Hepatocyte (in vitro differentiated cells): ENCODE measurements around the gene SLC43A1. TPM values are rescaled to one million over a fixed set of nuclear protein-coding genes. Genes with fewer than 3 reads are reported as not detected.

Source experiments
- DNase-seq: peaks from one replicate; pipeline ENCODE4 v3.0.0-alpha.2; 2016; ENCODE audit warnings: low spot score
- H2AFZ ChIP-seq: fragments of 200-600 bp; sonication (generic); 2 replicates; pipeline ENCODE4 v1.6.0; 2016; ENCODE audit warnings: antibody characterized with exemption, mild to moderate bottlenecking
- H3K27ac ChIP-seq: fragments of 200-600 bp; sonication (generic); 2 replicates; pipeline ENCODE4 v1.5.1; 2016; ENCODE audit warnings: mild to moderate bottlenecking
- H3K27me3 ChIP-seq: fragments of 200-600 bp; sonication (generic); 2 replicates; pipeline ENCODE4 v1.6.1; 2016
- H3K36me3 ChIP-seq: fragments of 200-600 bp; sonication (generic); replicated peaks from 2 replicates; pipeline ENCODE4 v1.5.1; 2016; ENCODE audit warnings: low read depth; ENCODE audit not compliant: insufficient read depth
- H3K4me1 ChIP-seq: fragments of 200-600 bp; sonication (generic); 2 replicates; pipeline ENCODE4 v1.5.1; 2016; ENCODE audit warnings: mild to moderate bottlenecking, moderate library complexity; ENCODE audit not compliant: insufficient read depth
- H3K4me2 ChIP-seq: fragments of 200-600 bp; sonication (generic); 2 replicates; pipeline ENCODE4 v1.6.0; 2016
- H3K4me3 ChIP-seq: fragments of 200-600 bp; sonication (generic); 2 replicates; pipeline ENCODE4 v1.5.1; 2016; ENCODE audit warnings: mild to moderate bottlenecking
- H3K79me2 ChIP-seq: fragments of 200-600 bp; sonication (generic); 2 replicates; pipeline ENCODE4 v1.6.0; 2017; ENCODE audit warnings: mild to moderate bottlenecking
- H3K9me2 ChIP-seq: fragments of 200-600 bp; sonication (generic); replicated peaks from 2 replicates; pipeline ENCODE4 v1.6.0; 2017; ENCODE audit warnings: mild to moderate bottlenecking; ENCODE audit not compliant: insufficient read depth
- H3K9me3 ChIP-seq: fragments of 200-600 bp; sonication (generic); 2 replicates; pipeline ENCODE4 v1.5.1; 2016; ENCODE audit warnings: low read depth, mild to moderate bottlenecking
- H4K20me1 ChIP-seq: fragments of 200-600 bp; sonication (generic); 2 replicates; pipeline ENCODE4 v1.6.0; 2016; ENCODE audit warnings: mild to moderate bottlenecking; ENCODE audit not compliant: insufficient read depth, poor library complexity, severe bottlenecking
- EZH2 ChIP-seq: fragments of 200-600 bp; sonication (generic); IDR thresholded peaks from 2 replicates; pipeline ENCODE4 v1.6.1; 2016; ENCODE audit warnings: antibody characterized with exemption, mild to moderate bottlenecking, borderline replicate concordance
- EZH2phosphoT487 ChIP-seq: fragments of 200-600 bp; sonication (generic); IDR thresholded peaks from one replicate; pipeline ENCODE4 v1.6.1; 2018; ENCODE audit warnings: antibody characterized with exemption, mild to moderate bottlenecking, low read depth, moderate library complexity; ENCODE audit not compliant: unreplicated experiment, severe bottlenecking
- WGBS: methylation state at CpG from one replicate; pipeline ENCODE4 v1.1.6; 2016; ENCODE audit warnings: low lambda C conversion rate; ENCODE audit errors: missing lambda C conversion rate; 5-methylcytosine and 5-hydroxymethylcytosine counted together
- polyA plus RNA-seq: library from polyadenylated mRNA; unstranded; fragments of >200 nt; fragmentation: Nextera tagmentation; extraction: Ambion mirVana; gene quantifications from 2 replicates; pipeline ENCODE4 v1.2.1, GENCODE V29; 2016
- total RNA-seq: library from RNA; depleted of rRNA; stranded (reverse); fragments of >200 nt; gene quantifications from 2 replicates; pipeline ENCODE4 v1.2.3, GENCODE V29; 2014
- TF ChIP-seq, protein P1 (sequence below): fragments of 200-600 bp; sonication (generic); IDR thresholded peaks from 2 replicates; pipeline ENCODE4 v1.5.1; 2016; ENCODE audit warnings: antibody characterized with exemption, mild to moderate bottlenecking; ENCODE audit not compliant: poor library complexity

The SLC43A1 gene
- total and polyA plus RNA-seq, 2 experiments from 2014 or later: 39.5 to 40.4 TPM

DNA sequence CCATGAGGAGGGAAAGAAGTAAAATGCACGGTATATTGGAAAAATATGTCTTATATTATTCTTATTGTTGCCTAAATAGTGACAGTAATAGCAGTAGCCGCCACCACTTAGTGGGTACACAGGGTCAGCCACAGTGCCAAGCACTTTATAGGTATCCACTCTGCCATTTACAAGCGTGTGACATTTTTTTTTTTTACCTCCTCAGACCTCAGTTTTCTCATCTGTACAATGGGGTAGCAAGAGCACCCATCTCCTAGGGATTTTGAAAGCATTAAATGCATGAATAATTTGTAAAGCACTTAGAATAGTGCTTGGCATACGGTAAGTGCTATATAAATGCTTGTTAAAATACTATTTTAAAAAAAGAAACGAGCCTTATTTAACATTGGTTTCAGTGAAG, 46.2 kb downstream of the SLC43A1 start:
- Histone ChIP-seq H3K4me2 (no peak overlapping the region), H3K4me1 (no peaks in the 10 kb centered on the region), H3K36me3 (no peaks in the 10 kb centered on the region), H3K27ac (no peak overlapping the region), H3K4me3 (no peak overlapping the region), H3K9me2 (no peaks in the 10 kb centered on the region), H4K20me1 (no peaks in the 10 kb centered on the region), H3K79me2 (no peaks in the 10 kb centered on the region), H3K27me3 (peaks cover 45% of the 10 kb centered on the region), H2AFZ (no peak overlapping the region), H3K9me3 (no peaks in the 10 kb centered on the region)
- TF ChIP-seq EZH2phosphoT487 (no peak), EZH2 (no peak)
- TF ChIP-seq, protein P1, sequence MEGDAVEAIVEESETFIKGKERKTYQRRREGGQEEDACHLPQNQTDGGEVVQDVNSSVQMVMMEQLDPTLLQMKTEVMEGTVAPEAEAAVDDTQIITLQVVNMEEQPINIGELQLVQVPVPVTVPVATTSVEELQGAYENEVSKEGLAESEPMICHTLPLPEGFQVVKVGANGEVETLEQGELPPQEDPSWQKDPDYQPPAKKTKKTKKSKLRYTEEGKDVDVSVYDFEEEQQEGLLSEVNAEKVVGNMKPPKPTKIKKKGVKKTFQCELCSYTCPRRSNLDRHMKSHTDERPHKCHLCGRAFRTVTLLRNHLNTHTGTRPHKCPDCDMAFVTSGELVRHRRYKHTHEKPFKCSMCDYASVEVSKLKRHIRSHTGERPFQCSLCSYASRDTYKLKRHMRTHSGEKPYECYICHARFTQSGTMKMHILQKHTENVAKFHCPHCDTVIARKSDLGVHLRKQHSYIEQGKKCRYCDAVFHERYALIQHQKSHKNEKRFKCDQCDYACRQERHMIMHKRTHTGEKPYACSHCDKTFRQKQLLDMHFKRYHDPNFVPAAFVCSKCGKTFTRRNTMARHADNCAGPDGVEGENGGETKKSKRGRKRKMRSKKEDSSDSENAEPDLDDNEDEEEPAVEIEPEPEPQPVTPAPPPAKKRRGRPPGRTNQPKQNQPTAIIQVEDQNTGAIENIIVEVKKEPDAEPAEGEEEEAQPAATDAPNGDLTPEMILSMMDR: no peak
- DNase-seq: no peak
- 88% methylated on average over 5 of the region's 5 CpGs for WGBS

DNA sequence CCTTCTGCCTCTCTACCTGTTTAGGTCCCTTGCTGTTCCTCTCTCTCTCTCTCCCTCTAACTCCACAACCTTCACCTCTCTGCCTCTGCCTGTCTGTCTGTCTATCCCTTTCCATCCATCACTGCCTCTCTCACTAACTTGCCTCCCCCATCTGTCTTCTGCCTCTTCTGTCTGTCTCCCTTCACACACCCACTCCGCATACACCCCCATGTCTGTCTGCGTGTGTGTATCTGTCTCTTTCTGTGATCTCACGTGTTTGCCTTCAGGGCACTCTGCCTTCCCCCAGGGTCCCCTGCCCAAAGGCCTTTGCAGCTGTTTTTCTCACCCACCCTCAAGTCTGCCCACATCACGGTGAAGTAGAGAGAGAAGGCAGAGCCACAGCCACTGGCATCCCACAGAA, 47.2 kb downstream of the SLC43A1 start:
- Histone ChIP-seq H4K20me1 (no peaks in the 10 kb centered on the region), H3K27ac (no peak overlapping the region), H3K36me3 (no peaks in the 10 kb centered on the region), H3K4me1 (no peaks in the 10 kb centered on the region), H3K4me2 (no peak overlapping the region), H3K9me3 (no peaks in the 10 kb centered on the region), H3K4me3 (no peak overlapping the region), H2AFZ (no peak overlapping the region), H3K9me2 (no peaks in the 10 kb centered on the region), H3K27me3 (peaks cover 46% of the 10 kb centered on the region), H3K79me2 (no peaks in the 10 kb centered on the region)
- WGBS: 76% methylated on average over 4 of the region's 4 CpGs
- no peak for DNase-seq
- TF ChIP-seq EZH2phosphoT487: no peak
- TF ChIP-seq EZH2: no peak
- TF ChIP-seq, protein P1: no peak

DNA sequence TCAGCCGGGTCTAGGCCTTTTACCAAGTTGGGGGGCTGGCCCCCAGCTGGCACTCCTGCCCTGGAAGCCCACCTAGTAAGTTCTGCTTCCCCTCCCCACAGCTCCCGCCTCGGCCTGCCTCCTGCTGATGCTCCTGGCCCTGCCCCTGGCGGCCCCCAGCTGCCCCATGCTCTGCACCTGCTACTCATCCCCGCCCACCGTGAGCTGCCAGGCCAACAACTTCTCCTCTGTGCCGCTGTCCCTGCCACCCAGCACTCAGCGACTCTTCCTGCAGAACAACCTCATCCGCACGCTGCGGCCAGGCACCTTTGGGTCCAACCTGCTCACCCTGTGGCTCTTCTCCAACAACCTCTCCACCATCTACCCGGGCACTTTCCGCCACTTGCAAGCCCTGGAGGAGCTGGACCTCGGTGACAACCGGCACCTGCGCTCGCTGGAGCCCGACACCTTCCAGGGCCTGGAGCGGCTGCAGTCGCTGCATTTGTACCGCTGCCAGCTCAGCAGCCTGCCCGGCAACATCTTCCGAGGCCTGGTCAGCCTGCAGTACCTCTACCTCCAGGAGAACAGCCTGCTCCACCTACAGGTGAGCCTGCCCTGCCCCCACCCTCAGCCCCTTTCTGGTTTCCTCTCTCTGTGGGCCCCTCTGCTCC, 47.9 kb downstream of the SLC43A1 start:
- no peak for DNase-seq
- Histone ChIP-seq H3K9me3 (no peaks in the 10 kb centered on the region), H3K4me1 (no peaks in the 10 kb centered on the region), H4K20me1 (no peaks in the 10 kb centered on the region), H3K9me2 (no peaks in the 10 kb centered on the region), H3K27ac (no peak overlapping the region), H3K79me2 (no peaks in the 10 kb centered on the region), H3K36me3 (no peaks in the 10 kb centered on the region), H3K4me3 (no peak overlapping the region), H3K27me3 (peaks cover 46% of the 10 kb centered on the region), H2AFZ (no peak overlapping the region), H3K4me2 (no peak overlapping the region)
- WGBS: 79% methylated on average over 23 of the region's 23 CpGs
- TF ChIP-seq, protein P1: no peak
- TF ChIP-seq EZH2phosphoT487 (no peak), EZH2 (no peak)

DNA sequence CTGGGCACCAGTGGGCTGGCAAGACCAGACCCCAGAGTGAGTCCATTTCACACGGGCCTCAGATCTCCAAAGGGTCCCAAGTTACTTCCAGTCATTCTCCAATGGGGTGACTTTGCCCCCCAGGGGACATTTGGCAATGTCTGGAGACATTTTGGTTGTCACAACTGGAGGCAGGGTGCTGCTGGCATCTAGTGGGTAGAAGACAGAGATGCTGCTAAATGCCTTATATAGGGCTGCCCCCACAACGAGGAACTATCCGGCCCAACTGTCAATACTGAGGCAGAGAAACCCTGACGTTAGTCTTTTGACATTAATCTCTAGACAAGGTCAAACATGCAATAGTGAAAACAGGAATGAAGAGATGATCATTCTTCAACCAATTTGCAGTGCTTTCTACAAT, 48.8 kb downstream of the SLC43A1 start:
- H3K27me3 ChIP-seq: peaks cover 55% of the 10 kb centered on the region

More for the DNA sequence above, 48.8 kb downstream of the SLC43A1 start:
- WGBS: 71% methylated on average over 4 of the region's 4 CpGs
- Histone ChIP-seq H3K4me2 (no peak overlapping the region), H3K79me2 (no peaks in the 10 kb centered on the region), H4K20me1 (no peaks in the 10 kb centered on the region), H3K4me1 (no peaks in the 10 kb centered on the region), H3K36me3 (no peaks in the 10 kb centered on the region), H3K9me3 (no peaks in the 10 kb centered on the region), H3K4me3 (no peak overlapping the region), H3K27ac (no peak overlapping the region), H2AFZ (no peak overlapping the region), H3K9me2 (no peaks in the 10 kb centered on the region)
- TF ChIP-seq, protein P1: no peak
- no peak for TF ChIP-seq EZH2phosphoT487
- TF ChIP-seq EZH2: no peak
- no peak for DNase-seq
